Pancreas (tissue), 10 donors: ENCODE data around the gene CORO1C. TPM values are rescaled to one million over a fixed set of nuclear protein-coding genes. Genes with fewer than 3 reads are reported as not detected.

Experiments used
- ATAC-seq, 4 donors: fragments of 200-7000 bp; cut with Tn5 transposase; one replicate each; pipeline versions ENCODE4 v1.8.0 to v1.9.1; 2020; ENCODE audit warnings: mild to moderate bottlenecking in 4 of 4, moderate library complexity in 4 of 4
- DNase-seq, 6 donors: peaks; one replicate each; pipeline ENCODE4 v3.0.0-alpha.2; 2020
- FAIRE-seq: peaks from 2 replicates; lab custom pipeline; 2012; peaks lifted over from hg19 to GRCh38; lab: Jason Lieb, UNC
- H3K27ac ChIP-seq, 4 donors: fragments of 200-600 bp; sonication (generic); 1 replicate in 3 of 4; 2 replicates in 1 of 4; pipeline versions ENCODE4 v1.5.0 to v1.8.0; 2020
- H3K27me3 ChIP-seq, 4 donors: fragments of 200-600 bp; one replicate each; pipeline ENCODE4 v1.8.0; 2021
- H3K36me3 ChIP-seq, 3 donors: fragments of 200-600 bp; sonication (generic) in 1 of 3; one replicate each; pipeline versions ENCODE4 v1.5.0 to v1.8.0; 2020 to 2021
- H3K4me1 ChIP-seq, 3 donors: fragments of 200-600 bp; one replicate each; pipeline ENCODE4 v1.8.0; 2021
- H3K4me3 ChIP-seq, 4 donors: fragments of 200-600 bp; sonication (generic) in 2 of 4; one replicate each; pipeline versions ENCODE4 v1.5.0 to v1.8.0; 2020 to 2021
- H3K9me3 ChIP-seq, 4 donors: fragments of 200-600 bp; one replicate each; pipeline ENCODE4 v1.8.0; 2021
- CTCF ChIP-seq, 4 donors: fragments of 200-600 bp; sonication (generic) in 3 of 4; IDR thresholded peaks; one replicate each; pipeline versions ENCODE4 v1.5.0 to v1.8.0; 2021; ENCODE audit warnings: antibody characterized with exemption in 4 of 4
- WGBS, 2 donors: extraction: QIAGEN DNeasy Blood & Tissue Kit; methylation state at CpG; one replicate each; pipeline ENCODE4 v1.1.7; 2013; 5-methylcytosine and 5-hydroxymethylcytosine counted together
- intact Hi-C, 3 donors: fragments of 100-400 bp; cut with DNase I; formaldehyde crosslinking; loops; one replicate each; pipeline versions ENCODE4 v1.11.1 to v1.14.2; 2022
- polyA plus RNA-seq, 2 donors: library from polyadenylated mRNA; stranded (reverse); fragments of 200-250 nt; gene quantifications; one replicate each; pipeline ENCODE4 v1.2.3, GENCODE V29; 2013
- total RNA-seq, 6 donors: library from RNA; stranded (reverse); fragmentation: NEBNext Ultra II Directional in 4 of 6; extraction: Animal tissue kit (Norgen Biotek cat#: 25700) in 4 of 6; gene quantifications; one replicate each; pipeline versions ENCODE4 v1.2.1 to v1.2.4, GENCODE V29; 2021 to 2023
- donor health status: healthy with polysubstance abuse.
- donor health status: DM: no; HTN: no; CAD: no; lungs with moderate emphysema.
- donor health status: DM: no; HTN: no; CAD: no.
- donor health status: control.
- donor health status: control.
- donor health status: Bipolar disorder and iron deficiency.
- donor health status: DM: yes; HTN: yes; CAD: no.
- donor health status: DM: no; HTN: no; CAD: no.
- donor health status: DM: no; HTN: no; CAD: no.
- donor health status: DM: yes; HTN: yes; CAD: no.

Gene CORO1C
- total and polyA plus RNA-seq, 8 donors, result 9.9 to 62.3 (median 15.4) TPM

- no peaks in the 10 kb centered on the region for H3K27me3 ChIP-seq
- peaks cover 0 to 5% (median 0%) of the 10 kb centered on the region in 3 donors for H3K4me1 ChIP-seq
- 67 to 68% methylated on average over 9 of the region's 9 CpGs for WGBS, 2 donors
- intact Hi-C loops, result no loop called here
- ATAC-seq, result peak in 1 of 4 donors; percentile 6
- peak overlapping the region in 1 of 4 donors; percentile 28 for H3K27ac ChIP-seq
- no peak for DNase-seq
- H3K36me3 ChIP-seq, result no peaks in the 10 kb centered on the region
- H3K9me3 ChIP-seq, result no peaks in the 10 kb centered on the region
- no peak overlapping the region for H3K4me3 ChIP-seq
- FAIRE-seq, result no peak
- TF ChIP-seq CTCF (IDR thresholded peaks at IDR 0.05), result no peak
These were observed 89.7 kb downstream of the CORO1C start for GRCh38 chr12:108641446-108642268.

- intact Hi-C loops, result no loop called here
- Histone ChIP-seq H3K4me1 (peaks cover 0 to 5% (median 0%) of the 10 kb centered on the region in 3 donors), H3K27me3 (no peaks in the 10 kb centered on the region), H3K4me3 (no peak overlapping the region), H3K27ac (no peak overlapping the region), H3K9me3 (no peaks in the 10 kb centered on the region), H3K36me3 (no peaks in the 10 kb centered on the region)
- DNase-seq, result peak in 1 of 6 donors; percentile 67
- WGBS, 2 donors, result 73% methylated on average over 10 of the region's 10 CpGs
- no peak for TF ChIP-seq CTCF (IDR thresholded peaks at IDR 0.05)
- ATAC-seq, result peak in 1 of 4 donors; percentile 9
- no peak for FAIRE-seq
These were observed 90.4 kb downstream of the CORO1C start for GRCh38 chr12:108640802-108641445.

GRCh38 chr12:108638997-108639822 is 92.1 kb downstream of the CORO1C start:
- FAIRE-seq (no peak), ATAC-seq (no peak), DNase-seq (no peak)
- Histone ChIP-seq H3K27ac (no peak overlapping the region), H3K9me3 (no peaks in the 10 kb centered on the region), H3K27me3 (no peaks in the 10 kb centered on the region), H3K36me3 (no peaks in the 10 kb centered on the region), H3K4me3 (no peak overlapping the region), H3K4me1 (no peaks in the 10 kb centered on the region)
- WGBS, 2 donors, result 71 to 75% methylated on average over 11 of the region's 11 CpGs
- intact Hi-C loops, result no loop called here
- TF ChIP-seq CTCF (IDR thresholded peaks at IDR 0.05), result no peak

GRCh38 chr12:108638141-108638827 is 93.0 kb downstream of the CORO1C start:
- DNase-seq, result peak in 1 of 6 donors; percentile 54
- no peak overlapping the region for H3K4me3 ChIP-seq
- no peaks in the 10 kb centered on the region for H3K36me3 ChIP-seq
- no peak overlapping the region for H3K27ac ChIP-seq
- peak in 2 of 4 donors; percentile 24 to 37 for ATAC-seq
- H3K27me3 ChIP-seq, result no peaks in the 10 kb centered on the region
- WGBS, 2 donors, result 28 to 30% methylated on average over 18 of the region's 18 CpGs
- TF ChIP-seq CTCF (IDR thresholded peaks at IDR 0.05), result no peak
- no peaks in the 10 kb centered on the region for H3K4me1 ChIP-seq
- intact Hi-C loops, result no loop called here
- no peaks in the 10 kb centered on the region for H3K9me3 ChIP-seq
- FAIRE-seq, result no peak
